SU-DHL-6 (cell line): ENCODE measurements around the gene PSPH.

Experiments
- H2AFZ ChIP-seq: fragments of 200-600 bp; sonication (generic); 2 replicates; pipeline ENCODE4 v1.6.1; 2014; ENCODE audit warnings: low read depth, mild to moderate bottlenecking, moderate library complexity, mixed read lengths, antibody characterized with exemption, low read length; ENCODE audit not compliant: severe bottlenecking
- H3F3A ChIP-seq: fragments of 200-600 bp; shearing (Covaris generic); 2 replicates; pipeline ENCODE4 v1.6.0; 2016; ENCODE audit warnings: antibody characterized with exemption, mild to moderate bottlenecking; ENCODE audit not compliant: insufficient read depth
- H3K27ac ChIP-seq: fragments of 200-600 bp; sonication (generic); 2 replicates; pipeline ENCODE4 v1.5.1; 2016; ENCODE audit warnings: low read depth, mild to moderate bottlenecking, low read length, moderate library complexity, mixed read lengths
- H3K27me3 ChIP-seq: fragments of 200-600 bp; sonication (generic), shearing (Covaris generic); 2 replicates; pipeline ENCODE4 v1.6.0; 2014; ENCODE audit warnings: mild to moderate bottlenecking, low read length
- H3K36me3 ChIP-seq: fragments of 200-600 bp; sonication (generic); 2 replicates; pipeline ENCODE4 v1.6.1; 2014; ENCODE audit warnings: mild to moderate bottlenecking, low read length, mixed read lengths
- H3K4me2 ChIP-seq: fragments of 300-600, 200-600 bp; shearing (Covaris generic), sonication (generic); 2 replicates; pipeline ENCODE4 v1.6.0; 2014; ENCODE audit warnings: low read length, low read depth, mild to moderate bottlenecking; ENCODE audit not compliant: poor library complexity, severe bottlenecking
- H3K4me3 ChIP-seq: fragments of 200-600 bp; sonication (generic); 2 replicates; pipeline ENCODE4 v1.5.1; 2014; ENCODE audit warnings: antibody characterized with exemption, low read length, mild to moderate bottlenecking, mixed read lengths; ENCODE audit not compliant: insufficient read depth, poor library complexity, severe bottlenecking
- H3K79me2 ChIP-seq: fragments of 200-600 bp; sonication (generic); 2 replicates; pipeline ENCODE4 v1.6.1; 2014; ENCODE audit warnings: mild to moderate bottlenecking, low read length, moderate library complexity; ENCODE audit not compliant: insufficient read depth
- H3K9ac ChIP-seq: fragments of 200-600 bp; sonication (generic); 2 replicates; pipeline ENCODE4 v1.7.0; 2014; ENCODE audit warnings: mild to moderate bottlenecking, low read length
- H3K9me2 ChIP-seq: fragments of 200-600 bp; sonication (generic); replicated peaks from 2 replicates; pipeline ENCODE4 v1.6.1; 2014; ENCODE audit warnings: low read length; ENCODE audit not compliant: insufficient read depth
- H3K9me3 ChIP-seq: fragments of 200-600 bp; sonication (generic); 2 replicates; pipeline ENCODE4 v1.6.1; 2014; ENCODE audit warnings: low read length, mixed read lengths; ENCODE audit not compliant: insufficient read depth
- H4K20me1 ChIP-seq: fragments of 200-600 bp; sonication (generic); 2 replicates; pipeline ENCODE4 v1.6.1; 2014; ENCODE audit warnings: low read depth, mild to moderate bottlenecking, antibody characterized with exemption, low read length, moderate library complexity, mixed read lengths
- CTCF ChIP-seq: fragments of 200-600 bp; sonication (generic); IDR thresholded peaks from one replicate; pipeline ENCODE4 v1.5.1; 2017; ENCODE audit warnings: antibody characterized with exemption, mild to moderate bottlenecking, low read length, moderate library complexity; ENCODE audit not compliant: insufficient read depth, poor library complexity, severe bottlenecking
- EZH2phosphoT487 ChIP-seq: fragments of 200-600 bp; sonication (generic), shearing (Covaris generic); conservative IDR thresholded peaks from 2 replicates; pipeline ENCODE4 v1.6.1; 2018; ENCODE audit warnings: mild to moderate bottlenecking, antibody characterized with exemption, low read length, moderate library complexity, mixed read lengths

PSPH gene

DNA sequence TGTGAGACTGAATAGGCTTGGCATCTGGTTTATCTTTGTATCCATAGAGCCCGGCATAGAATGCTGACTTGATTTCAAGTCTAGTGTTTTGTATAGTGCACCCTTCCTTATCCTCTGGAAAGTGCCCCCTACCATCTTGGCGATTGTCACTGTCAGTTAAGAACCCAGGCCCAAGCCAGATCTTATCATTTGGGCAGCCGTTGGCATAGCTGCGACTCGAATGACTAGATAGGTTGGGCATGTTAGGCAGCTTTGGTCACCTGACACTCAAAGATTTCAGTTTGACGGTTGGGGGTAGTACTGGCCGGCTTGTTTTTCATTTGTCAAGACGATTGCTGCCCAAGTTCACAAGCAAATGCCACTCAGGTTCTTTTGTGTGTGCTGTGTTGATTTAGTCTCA, 80.3 kb downstream of the PSPH start:
- H3K36me3 ChIP-seq, result no peaks in the 10 kb centered on the region
- H3K27me3 ChIP-seq, result no peaks in the 10 kb centered on the region
- H4K20me1 ChIP-seq, result no peaks in the 10 kb centered on the region
- H3F3A ChIP-seq, result 0 out of 2 replicates have a peak, but pooled peaks cover 3% of the 10 kb centered on the region
- H3K9ac ChIP-seq, result no peak overlapping the region
- H3K79me2 ChIP-seq, result no peaks in the 10 kb centered on the region
- no peaks in the 10 kb centered on the region for H3K9me3 ChIP-seq
- H2AFZ ChIP-seq, result no peak overlapping the region
- no peak overlapping the region for H3K4me3 ChIP-seq
- H3K9me2 ChIP-seq, result no peaks in the 10 kb centered on the region
- TF ChIP-seq CTCF, result no peak
- no peak for TF ChIP-seq EZH2phosphoT487
- H3K4me2 ChIP-seq, result no peak overlapping the region
- H3K27ac ChIP-seq, result no peak overlapping the region

- Histone ChIP-seq H4K20me1 (no peaks in the 10 kb centered on the region), H3K36me3 (no peaks in the 10 kb centered on the region), H2AFZ (no peak overlapping the region), H3K4me2 (no peak overlapping the region), H3K9me2 (no peaks in the 10 kb centered on the region), H3K79me2 (no peaks in the 10 kb centered on the region), H3K27me3 (no peaks in the 10 kb centered on the region), H3K27ac (no peak overlapping the region), H3K4me3 (no peak overlapping the region), H3K9me3 (no peaks in the 10 kb centered on the region), H3K9ac (no peak overlapping the region), H3F3A (0 out of 2 replicates have a peak, but pooled peaks cover 3% of the 10 kb centered on the region)
- TF ChIP-seq CTCF (no peak), EZH2phosphoT487 (no peak)
Observed at GRCh38 chr7:55970561-55970960, 80.7 kb downstream of the PSPH start.

GRCh38 chr7:55969391-55969790, 81.9 kb downstream of the PSPH start:
- Histone ChIP-seq H2AFZ (no peak overlapping the region), H3K36me3 (no peaks in the 10 kb centered on the region), H3K9me2 (no peaks in the 10 kb centered on the region), H3K9ac (no peak overlapping the region), H3K79me2 (no peaks in the 10 kb centered on the region), H3K4me2 (no peak overlapping the region), H3F3A (peaks cover 9% of the 10 kb centered on the region), H3K4me3 (no peak overlapping the region), H4K20me1 (no peaks in the 10 kb centered on the region), H3K27me3 (no peaks in the 10 kb centered on the region), H3K9me3 (no peaks in the 10 kb centered on the region), H3K27ac (no peak overlapping the region)
- no peak for TF ChIP-seq CTCF
- TF ChIP-seq EZH2phosphoT487, result no peak

DNA sequence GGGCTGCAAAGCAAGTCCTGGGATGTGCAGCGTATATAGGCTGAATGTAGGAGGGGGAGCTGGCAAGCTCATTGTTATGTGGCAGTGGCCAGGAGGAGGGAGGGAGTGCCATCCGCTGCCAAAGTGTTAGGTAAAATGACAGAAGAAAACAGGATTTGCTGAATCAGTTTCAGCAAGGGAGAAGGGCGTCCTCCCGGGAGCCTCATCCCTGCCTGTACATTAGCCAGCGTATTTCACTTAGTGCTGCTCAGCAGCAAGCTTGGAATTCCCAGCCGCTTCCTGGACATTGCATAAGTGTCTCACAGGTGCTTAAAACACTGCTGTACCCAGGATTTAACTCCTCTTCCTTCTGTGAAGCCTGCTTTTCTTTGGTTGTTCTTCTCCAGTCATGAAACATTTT, 84.4 kb downstream of the PSPH start:
- no peaks in the 10 kb centered on the region for H3K27me3 ChIP-seq
- no peak overlapping the region for H3K4me2 ChIP-seq
- no peaks in the 10 kb centered on the region for H3K9me3 ChIP-seq
- no peaks in the 10 kb centered on the region for H3K9me2 ChIP-seq
- no peak overlapping the region for H3K4me3 ChIP-seq
- H3F3A ChIP-seq, result peaks cover 9% of the 10 kb centered on the region
- TF ChIP-seq EZH2phosphoT487 (no peak), CTCF (no peak)
- no peaks in the 10 kb centered on the region for H3K36me3 ChIP-seq
- H4K20me1 ChIP-seq, result no peaks in the 10 kb centered on the region
- H3K9ac ChIP-seq, result no peak overlapping the region
- no peaks in the 10 kb centered on the region for H3K79me2 ChIP-seq
- H2AFZ ChIP-seq, result no peak overlapping the region
- no peak overlapping the region for H3K27ac ChIP-seq
